ENCODE results near the gene REX1BD. TPM values are rescaled to one million over a fixed set of nuclear protein-coding genes. Genes with fewer than 3 reads are reported as not detected.

REX1BD gene
- total and polyA plus RNA-seq, 2 of the 13 experiments (the other 11 are each of a cell fraction or from before 2014, with no cell fraction given): 7.5 to 25.4 TPM

GRCh38 chr19:18571564-18572344 is 16.8 kb upstream of the REX1BD start, which contains the start of gene UBA52 (continued):
- TF ChIP-seq ZBTB40 (IDR thresholded peaks at IDR 0.05): peak; percentile 41; the same call in 1 of the 2 replicates
- TF ChIP-seq ZBTB40 (CRISPR knock-in tag; IDR thresholded peaks at IDR 0.05): peak; percentile 86
- peak; percentile 96 for TF ChIP-seq KAT7 (CRISPR knock-in tag; IDR thresholded peaks at IDR 0.05; ENCODE audit: borderline replicate concordance)
- no peak for TF ChIP-seq SYNCRIP (IDR thresholded peaks at IDR 0.05; ENCODE audit: insufficient read depth, low read depth, low read length)
- TF ChIP-seq MAFK (conservative IDR thresholded peaks at IDR 0.05 in 1 of 2, IDR thresholded peaks at IDR 0.05 in 1 of 2; ENCODE audit: low read length in 2 of 2): no peak
- no peak; the same call in 1 of the 2 replicates for TF ChIP-seq PAWR (CRISPR knock-in tag; IDR thresholded peaks at IDR 0.05; ENCODE audit: borderline replicate concordance)
- peak; percentile 59; the same call in 1 of the 2 replicates for TF ChIP-seq GFI1 (CRISPR knock-in tag; IDR thresholded peaks at IDR 0.05; ENCODE audit: borderline replicate concordance)
- peak; percentile 92 for TF ChIP-seq ARNT2 (CRISPR knock-in tag; IDR thresholded peaks at IDR 0.05; ENCODE audit: low read depth)
- no peak; the same call in 1 of the 2 replicates for TF ChIP-seq SATB2 (CRISPR knock-in tag; IDR thresholded peaks at IDR 0.05)
- TF ChIP-seq ZNF234 (CRISPR knock-in tag; conservative IDR thresholded peaks at IDR 0.05): no peak
- no peak for TF ChIP-seq ATF6 (CRISPR knock-in tag; conservative IDR thresholded peaks at IDR 0.05)
- TF ChIP-seq ZNF740 (CRISPR knock-in tag; IDR thresholded peaks at IDR 0.05): no peak
- no peak for TF ChIP-seq ZNF296 (CRISPR knock-in tag; conservative IDR thresholded peaks at IDR 0.05)
- no peak for TF ChIP-seq GPN1 (CRISPR knock-in tag; IDR thresholded peaks at IDR 0.05; ENCODE audit: borderline replicate concordance)
- no peak for TF ChIP-seq CERS6 (CRISPR knock-in tag; IDR thresholded peaks at IDR 0.05)
- TF ChIP-seq PHB2 (IDR thresholded peaks at IDR 0.05; ENCODE audit: partially characterized antibody): no peak
- TF ChIP-seq SMAD1 (CRISPR knock-in tag; IDR thresholded peaks at IDR 0.05; ENCODE audit: borderline replicate concordance, low read depth): peak; percentile 78; the same call in 1 of the 2 replicates
